GM12874 (cell line): Measurements from ENCODE around the gene RNU6-9.

Source experiments
- CTCF ChIP-seq: IDR thresholded peaks from 2 replicates; pipeline ENCODE4 v1.5.1; 2011; ENCODE audit warnings: low read depth, mild to moderate bottlenecking, control low read depth, low read length, moderate library complexity; ENCODE audit not compliant: insufficient read depth

Gene RNU6-9

GRCh38 chr19:896999-897398, 3.7 kb downstream of the RNU6-9 start:
- no peak for TF ChIP-seq CTCF

- 0 out of 2 replicates have a peak, but pooled peaks have one; percentile 16 for TF ChIP-seq CTCF
These were observed 4.3 kb downstream of the RNU6-9 start for GRCh38 chr19:897442-898039.

GRCh38 chr19:898663-899062, 5.4 kb downstream of the RNU6-9 start:
- TF ChIP-seq CTCF, result no peak

- TF ChIP-seq CTCF, result no peak
These were observed 6.2 kb downstream of the RNU6-9 start for GRCh38 chr19:899336-900042.

GRCh38 chr19:900043-900301, 6.7 kb downstream of the RNU6-9 start:
- TF ChIP-seq CTCF, result no peak

- no peak for TF ChIP-seq CTCF
These were observed 7.2 kb downstream of the RNU6-9 start for GRCh38 chr19:900302-901111.

GRCh38 chr19:901216-902092, 8.2 kb downstream of the RNU6-9 start:
- no peak for TF ChIP-seq CTCF
